Skeletal muscle satellite cell (primary cell): ENCODE data around the gene U2AF2. TPM values are rescaled to one million over a fixed set of nuclear protein-coding genes. Genes with fewer than 3 reads are reported as not detected.

ENCODE experiments used
- H3K27me3 ChIP-seq: 2 replicates; pipeline ENCODE4 v1.7.0; 2013; ENCODE audit warnings: low read length; ENCODE audit not compliant: control insufficient read depth, insufficient read depth
- H3K36me3 ChIP-seq: 2 replicates; pipeline ENCODE4 v1.7.0; 2013; ENCODE audit warnings: mild to moderate bottlenecking, control low read depth, low read length; ENCODE audit not compliant: insufficient read depth
- H3K4me1 ChIP-seq: 2 replicates; pipeline ENCODE4 v1.7.0; 2013; ENCODE audit warnings: low read length; ENCODE audit not compliant: control insufficient read depth, insufficient read depth
- H3K4me2 ChIP-seq: 2 replicates; pipeline ENCODE4 v1.7.0; 2013; ENCODE audit warnings: mild to moderate bottlenecking, low read length
- H3K4me3 ChIP-seq: 2 replicates; pipeline ENCODE4 v1.7.0; 2013; ENCODE audit warnings: low read length
- H3K9ac ChIP-seq: 2 replicates; pipeline ENCODE4 v1.7.0; 2013; ENCODE audit warnings: mild to moderate bottlenecking, low read depth, low read length, moderate library complexity
- H3K9me3 ChIP-seq: replicated peaks from 2 replicates; pipeline ENCODE4 v1.7.0; 2013; ENCODE audit warnings: mild to moderate bottlenecking, control low read depth, low read length
- total RNA-seq: library from RNA; depleted of rRNA; stranded (reverse); fragments of >200 nt; gene quantifications from 2 replicates; pipeline ENCODE4 v1.2.3, GENCODE V29; 2012; rRNA removed

The U2AF2 gene
- 120 and 132 TPM in 2 replicates for total RNA-seq

DNA sequence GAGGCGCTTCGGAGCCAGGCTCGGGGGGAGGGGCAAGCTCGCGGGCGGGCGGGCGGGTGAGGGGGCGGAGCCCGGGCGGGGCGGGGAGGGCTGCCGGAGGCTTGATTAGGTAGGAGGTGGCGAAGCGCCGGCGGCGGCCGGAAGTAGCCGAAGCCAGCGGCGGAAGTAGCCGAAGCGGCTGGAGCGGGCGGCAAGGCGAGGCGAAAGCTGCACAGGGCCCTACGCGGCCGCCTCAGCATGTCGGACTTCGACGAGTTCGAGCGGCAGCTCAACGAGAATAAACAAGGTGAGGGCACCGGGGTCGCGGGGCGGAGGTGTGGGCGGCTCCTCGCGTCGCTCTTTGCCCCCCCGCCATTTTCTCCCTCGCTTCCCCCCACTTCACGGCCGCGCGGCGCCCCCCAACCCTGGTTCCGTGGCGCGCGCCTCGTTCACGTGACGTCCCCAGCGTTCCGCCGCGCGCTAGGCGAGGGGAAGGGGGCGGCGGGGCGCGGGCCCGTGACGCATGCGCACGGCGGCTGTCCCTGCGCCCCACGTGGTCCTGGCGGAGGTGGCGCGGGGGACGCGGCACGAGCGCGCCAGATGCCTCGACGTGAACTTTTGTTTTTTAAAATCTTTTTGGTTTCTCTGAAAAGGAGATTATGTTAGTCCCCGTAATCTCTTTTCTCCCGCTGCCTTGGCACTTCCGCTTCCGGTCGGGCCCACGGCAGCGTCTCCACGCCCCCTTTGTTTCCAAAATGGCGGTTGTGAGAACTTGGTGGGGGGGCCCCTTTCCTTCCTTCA is at the start of gene U2AF2:
TSS of gene U2AF2 (plus strand) at position 168 of the 780 bp plus-strand sequence. CDS start at position 238, 70 bp downstream.
- Histone ChIP-seq H3K27me3 (no peaks in the 10 kb centered on the region), H3K4me1 (peaks cover 28% of the 10 kb centered on the region)

DNA sequence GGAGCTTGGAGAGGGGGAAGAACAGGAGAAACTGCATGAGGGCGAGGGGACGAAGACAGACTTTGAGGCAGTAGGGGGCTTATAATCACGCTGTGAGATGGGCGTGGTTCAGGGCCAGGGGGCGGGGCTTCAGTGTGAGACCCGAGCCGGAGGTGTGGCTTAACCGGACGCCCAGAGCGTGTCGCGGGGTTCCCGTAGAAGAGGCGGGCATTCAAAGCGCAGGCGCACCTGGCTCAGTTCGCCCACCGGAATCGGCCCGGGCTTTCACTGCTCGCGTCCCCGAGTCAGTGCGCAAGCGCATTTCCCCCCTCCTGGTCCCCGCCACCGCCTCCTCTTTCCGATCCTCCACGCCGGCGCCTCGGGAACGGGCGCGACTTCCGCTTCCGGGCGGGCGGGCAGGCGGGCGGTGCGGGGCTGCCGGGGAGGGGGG is 49.6 kb upstream of the U2AF2 start:
- peaks cover 12% of the 10 kb centered on the region for H3K36me3 ChIP-seq
- peak overlapping the region; percentile 97 for H3K4me2 ChIP-seq
- H3K9ac ChIP-seq = peak overlapping the region; percentile 98
- no peaks in the 10 kb centered on the region for H3K9me3 ChIP-seq
- peak overlapping the region; percentile 90 for H3K4me3 ChIP-seq
- peaks cover 24% of the 10 kb centered on the region for H3K4me1 ChIP-seq
- H3K27me3 ChIP-seq = no peaks in the 10 kb centered on the region

More for the DNA sequence above, at the start of gene U2AF2:
- H3K9ac ChIP-seq = peak within 1 kb of the TSS; percentile 99
- no peaks in the 10 kb centered on the region for H3K9me3 ChIP-seq
- H3K4me3 ChIP-seq = peak within 1 kb of the TSS; percentile 93
- H3K36me3 ChIP-seq = peaks cover 20% of the 10 kb centered on the region
- peak within 1 kb of the TSS; percentile 98 for H3K4me2 ChIP-seq

DNA sequence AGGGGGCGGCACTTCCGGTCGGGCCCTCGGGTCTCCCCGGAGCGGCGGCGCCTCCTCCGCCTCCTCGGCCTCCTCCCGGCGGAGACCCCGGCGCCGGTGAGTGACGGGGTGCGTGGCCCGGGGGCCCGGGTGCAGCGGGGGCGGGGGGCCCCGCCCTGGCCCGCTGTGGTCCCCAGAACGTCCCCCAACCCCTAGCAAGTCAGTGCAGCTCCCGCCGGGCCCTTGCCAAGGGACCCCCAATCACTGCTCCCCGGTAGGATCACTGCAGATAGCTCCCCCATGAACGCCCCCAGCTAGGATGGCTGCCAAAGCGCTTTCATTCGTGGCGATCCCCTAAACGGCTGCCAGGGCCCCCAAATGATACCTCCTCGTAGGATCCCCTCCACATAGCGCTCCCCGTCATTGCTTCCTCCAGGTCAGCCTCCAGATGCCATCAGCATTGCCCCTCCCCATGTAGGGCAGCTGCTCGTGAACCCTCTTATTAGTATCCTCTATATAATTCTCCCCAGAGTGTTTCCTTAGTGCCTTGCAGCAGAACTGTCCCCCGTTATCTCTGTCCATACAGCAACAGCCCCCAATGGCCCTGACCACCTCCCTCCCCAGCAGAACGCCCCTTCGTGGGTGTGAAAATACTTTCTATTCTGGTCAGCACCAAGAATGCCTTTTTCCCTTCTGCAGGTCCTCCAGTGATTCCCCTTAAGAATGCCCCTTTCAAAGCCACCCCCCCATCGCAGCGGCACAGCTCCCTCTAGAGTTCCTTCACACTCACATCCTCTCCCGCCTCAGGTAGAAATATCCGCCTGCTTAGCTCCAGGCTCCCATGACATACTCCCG is 49.0 kb upstream of the U2AF2 start, which contains the start of gene ZNF865:
TSS of gene ZNF865 (plus strand) at position 11 of the 834 bp plus-strand sequence. CDS start 7,972 bp downstream, outside the sequence.
- Histone ChIP-seq H3K9ac (peak within 1 kb of the TSS; percentile 98), H3K4me2 (peak within 1 kb of the TSS; percentile 97), H3K9me3 (no peaks in the 10 kb centered on the region), H3K4me1 (peaks cover 22% of the 10 kb centered on the region), H3K36me3 (peaks cover 16% of the 10 kb centered on the region), H3K4me3 (peak within 1 kb of the TSS; percentile 90), H3K27me3 (no peaks in the 10 kb centered on the region)

DNA sequence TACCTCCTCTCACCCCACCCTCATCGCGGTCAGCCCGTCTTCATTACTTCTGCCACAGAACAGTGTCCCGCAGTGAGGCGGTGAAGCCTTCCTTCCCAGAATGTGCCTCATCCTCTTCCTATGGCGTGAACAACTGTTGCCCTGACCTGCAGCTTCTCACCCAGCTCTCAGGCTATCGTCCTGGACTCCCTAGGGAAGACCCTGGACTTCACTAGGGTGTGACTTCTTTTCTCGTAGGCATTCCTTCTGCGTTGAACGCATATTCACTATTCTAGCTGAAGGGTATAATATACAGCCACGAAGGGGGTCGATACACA is 48.4 kb upstream of the U2AF2 start:
- peak overlapping the region; percentile 98 for H3K9ac ChIP-seq
- peaks cover 16% of the 10 kb centered on the region for H3K36me3 ChIP-seq
- H3K27me3 ChIP-seq = no peaks in the 10 kb centered on the region
- peak overlapping the region; percentile 97 for H3K4me2 ChIP-seq
- H3K4me1 ChIP-seq = peaks cover 20% of the 10 kb centered on the region
- peak overlapping the region; percentile 90 for H3K4me3 ChIP-seq
- H3K9me3 ChIP-seq = no peaks in the 10 kb centered on the region

- Histone ChIP-seq H3K9me3 (no peaks in the 10 kb centered on the region), H3K4me1 (peaks cover 22% of the 10 kb centered on the region), H3K4me3 (peak overlapping the region; percentile 90), H3K4me2 (peak overlapping the region; percentile 97), H3K9ac (peak overlapping the region; percentile 98), H3K36me3 (peaks cover 19% of the 10 kb centered on the region), H3K27me3 (no peaks in the 10 kb centered on the region)
These were observed 48.0 kb upstream of the U2AF2 start for GRCh38 chr19:55606817-55607216.

DNA sequence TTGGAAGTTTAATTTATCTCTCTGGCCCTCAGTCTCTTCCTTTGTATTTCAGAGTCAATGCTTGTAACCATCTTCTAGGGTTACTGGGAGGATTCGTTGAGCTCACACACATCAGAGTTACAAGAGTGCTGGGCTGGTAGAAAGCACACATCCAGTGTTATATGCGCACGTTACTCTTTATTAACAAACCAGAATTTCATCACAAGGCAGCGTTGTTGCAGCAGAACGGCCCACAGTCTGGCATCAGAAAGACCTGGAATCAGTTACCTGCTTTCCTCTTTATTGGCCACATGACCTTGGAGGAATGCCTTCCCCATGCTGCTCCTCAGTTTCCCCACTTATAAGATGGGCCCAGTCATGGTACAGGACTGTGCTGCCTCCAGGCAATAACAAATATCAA is 45.5 kb upstream of the U2AF2 start:
- no peak overlapping the region for H3K4me3 ChIP-seq
- H3K36me3 ChIP-seq = peaks cover 22% of the 10 kb centered on the region
- no peak overlapping the region for H3K4me2 ChIP-seq
- peaks cover 21% of the 10 kb centered on the region for H3K4me1 ChIP-seq
- no peak overlapping the region for H3K9ac ChIP-seq
- H3K9me3 ChIP-seq = no peaks in the 10 kb centered on the region
- no peaks in the 10 kb centered on the region for H3K27me3 ChIP-seq

GRCh38 chr19:55611300-55611982 is 43.4 kb upstream of the U2AF2 start:
- Histone ChIP-seq H3K9ac (no peak overlapping the region), H3K27me3 (no peaks in the 10 kb centered on the region), H3K36me3 (peaks cover 33% of the 10 kb centered on the region), H3K4me3 (no peak overlapping the region), H3K4me1 (peaks cover 14% of the 10 kb centered on the region), H3K4me2 (no peak overlapping the region), H3K9me3 (no peaks in the 10 kb centered on the region)

- Histone ChIP-seq H3K9ac (no peak overlapping the region), H3K4me1 (peaks cover 7% of the 10 kb centered on the region), H3K36me3 (peaks cover 38% of the 10 kb centered on the region)
These were observed 42.7 kb upstream of the U2AF2 start for GRCh38 chr19:55611983-55612645.

GRCh38 chr19:55613396-55613795 is 41.4 kb upstream of the U2AF2 start:
- Histone ChIP-seq H3K4me3 (no peak overlapping the region), H3K27me3 (no peaks in the 10 kb centered on the region), H3K9me3 (no peaks in the 10 kb centered on the region), H3K4me2 (no peak overlapping the region), H3K36me3 (peaks cover 44% of the 10 kb centered on the region), H3K9ac (no peak overlapping the region), H3K4me1 (peaks cover 7% of the 10 kb centered on the region)

More at GRCh38 chr19:55611983-55612645, 42.7 kb upstream of the U2AF2 start:
- H3K9me3 ChIP-seq = no peaks in the 10 kb centered on the region
- no peak overlapping the region for H3K4me2 ChIP-seq
- H3K4me3 ChIP-seq = no peak overlapping the region
- H3K27me3 ChIP-seq = no peaks in the 10 kb centered on the region

DNA sequence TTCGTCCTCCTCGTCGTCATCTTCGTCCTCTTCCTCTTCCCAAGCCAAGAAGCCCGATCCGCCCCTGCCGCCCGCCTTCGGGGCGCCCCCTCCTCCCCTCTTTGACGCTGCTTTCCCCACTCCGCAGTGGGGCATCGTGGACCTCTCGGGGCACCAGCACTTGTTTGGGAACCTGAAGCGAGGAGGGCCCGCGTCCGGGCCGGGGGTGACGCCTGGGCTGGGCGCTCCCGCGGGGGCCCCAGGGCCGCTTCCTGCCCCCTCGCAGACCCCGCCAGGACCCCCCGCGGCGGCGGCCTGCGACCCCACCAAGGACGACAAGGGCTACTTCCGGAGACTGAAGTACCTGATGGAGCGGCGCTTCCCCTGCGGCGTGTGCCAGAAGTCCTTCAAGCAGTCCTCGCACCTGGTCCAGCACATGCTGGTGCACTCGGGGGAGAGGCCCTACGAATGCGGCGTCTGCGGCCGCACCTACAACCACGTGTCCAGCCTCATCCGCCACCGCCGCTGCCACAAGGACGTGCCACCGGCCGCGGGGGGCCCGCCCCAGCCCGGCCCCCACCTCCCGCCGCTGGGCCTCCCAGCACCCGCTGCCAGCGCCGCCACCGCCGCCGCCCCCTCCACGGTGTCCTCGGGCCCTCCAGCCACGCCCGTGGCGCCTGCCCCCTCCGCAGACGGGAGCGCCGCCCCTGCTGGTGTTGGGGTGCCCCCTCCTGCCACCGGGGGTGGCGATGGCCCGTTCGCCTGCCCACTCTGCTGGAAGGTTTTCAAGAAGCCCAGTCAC is 40.7 kb upstream of the U2AF2 start:
- Histone ChIP-seq H3K9me3 (no peaks in the 10 kb centered on the region), H3K4me2 (no peak overlapping the region), H3K9ac (no peak overlapping the region), H3K27me3 (no peaks in the 10 kb centered on the region), H3K36me3 (peaks cover 43% of the 10 kb centered on the region), H3K4me1 (peaks cover 7% of the 10 kb centered on the region), H3K4me3 (no peak overlapping the region)
